Measurements from ENCODE around the gene LGALS7.
"Not testable (repeated sequence)": the region's sequence is repeated elsewhere in the genome, so short reads cannot be mapped to it uniquely, and the experiment has no call there.

Gene LGALS7

DNA sequence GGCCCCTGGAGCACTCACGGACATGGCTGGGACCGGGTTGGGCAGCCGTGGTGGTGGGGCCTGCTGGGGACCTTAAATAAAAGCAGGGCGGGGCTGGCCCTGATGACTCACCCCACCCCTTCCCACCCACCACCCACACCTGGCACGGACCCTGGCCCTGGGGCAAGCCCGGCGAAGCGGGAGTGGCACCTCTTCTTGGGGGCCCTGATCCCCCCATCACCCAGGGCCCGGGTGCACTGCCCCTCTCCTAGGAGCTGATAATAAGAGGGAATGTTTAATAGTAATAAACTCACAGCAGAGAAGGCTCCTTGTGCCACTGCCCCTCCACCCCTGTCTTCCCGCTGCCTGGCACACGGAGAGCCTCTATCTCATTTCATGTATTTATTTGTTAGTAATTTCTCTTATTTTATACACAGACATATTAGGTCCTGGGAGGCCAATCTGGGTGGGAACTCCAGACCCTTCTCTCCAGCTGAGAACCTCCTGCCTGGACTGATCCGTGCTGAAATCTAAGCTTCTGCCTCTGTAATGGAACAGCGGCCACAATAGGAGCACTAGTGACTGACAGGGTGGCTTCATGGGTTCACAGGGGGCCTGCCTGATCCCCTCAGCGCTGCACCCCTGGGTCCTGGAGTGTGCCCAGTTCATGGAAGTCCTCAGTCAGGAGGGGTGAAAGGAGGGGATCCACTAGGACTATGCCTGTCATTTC lies at the start of gene LGALS7:
LGALS7 (minus strand) TSS at position 49 of the 709 bp plus-strand sequence; CDS start at position 24, 25 bp downstream.
- no peak for DNase-seq

DNA sequence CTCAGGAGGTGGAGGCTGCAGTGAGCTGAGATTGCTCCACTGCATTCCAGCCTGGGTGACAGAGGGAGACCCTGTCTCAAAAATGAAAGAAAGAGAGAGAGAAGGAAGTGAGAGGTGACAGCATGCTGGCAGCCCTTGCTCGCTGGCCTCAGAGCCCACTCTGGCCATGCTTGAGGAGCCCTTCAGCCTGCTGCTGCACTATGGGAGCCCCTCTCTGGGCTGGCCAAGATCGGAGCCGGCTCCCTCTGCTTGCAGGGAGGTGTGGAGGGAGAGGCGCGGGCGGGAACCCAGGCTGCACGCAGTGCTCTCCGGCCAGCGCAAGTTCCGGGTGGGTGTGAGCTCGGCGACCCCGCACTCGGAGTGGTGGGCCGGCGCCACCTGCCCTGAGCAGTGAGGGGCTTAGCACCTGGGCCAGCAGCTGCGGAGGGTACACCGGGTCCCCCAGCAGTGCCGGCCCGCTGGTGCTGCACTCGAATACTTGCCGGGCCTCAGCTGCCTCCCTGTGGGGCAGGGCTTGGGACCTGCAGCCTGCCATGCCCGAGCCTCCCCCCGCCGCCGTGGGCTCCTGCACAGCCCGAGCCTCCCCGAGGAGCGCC lies 48.0 kb upstream of the LGALS7 start:
- DNase-seq, result not testable (repeated sequence)

DNA sequence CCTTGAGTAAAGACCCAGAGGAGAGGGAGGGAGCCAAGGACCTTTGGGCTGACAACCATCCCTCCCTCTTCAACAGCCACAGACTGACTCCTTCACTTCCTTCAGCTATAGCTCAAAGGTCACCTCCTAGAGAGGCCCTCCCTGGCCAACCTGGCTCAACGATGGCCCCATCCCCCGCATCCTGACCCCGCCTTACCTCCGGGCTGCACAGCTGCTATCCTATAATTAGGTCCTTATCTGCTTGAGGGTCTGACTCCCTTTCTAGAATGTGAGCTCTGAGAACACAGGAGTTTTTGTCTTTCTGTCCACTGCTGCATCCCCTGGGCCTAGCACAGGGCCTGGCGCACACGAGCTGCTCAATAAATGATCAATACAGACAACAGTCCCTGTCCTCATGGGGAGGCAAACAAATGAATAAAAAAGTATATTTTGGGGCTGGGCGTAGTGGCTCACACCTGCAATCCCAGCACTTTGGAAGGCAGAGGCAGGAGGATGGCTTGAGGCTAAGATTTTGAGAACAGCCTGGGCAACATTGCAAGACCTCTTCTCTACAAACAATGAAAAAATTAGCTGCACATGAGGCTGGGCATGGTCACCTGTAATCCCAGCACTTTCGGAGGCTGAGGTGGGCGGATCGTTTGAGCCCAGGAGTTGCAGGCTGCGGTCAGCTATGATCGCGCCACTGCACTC lies 46.1 kb upstream of the LGALS7 start:
- DNase-seq, result no peak

DNA sequence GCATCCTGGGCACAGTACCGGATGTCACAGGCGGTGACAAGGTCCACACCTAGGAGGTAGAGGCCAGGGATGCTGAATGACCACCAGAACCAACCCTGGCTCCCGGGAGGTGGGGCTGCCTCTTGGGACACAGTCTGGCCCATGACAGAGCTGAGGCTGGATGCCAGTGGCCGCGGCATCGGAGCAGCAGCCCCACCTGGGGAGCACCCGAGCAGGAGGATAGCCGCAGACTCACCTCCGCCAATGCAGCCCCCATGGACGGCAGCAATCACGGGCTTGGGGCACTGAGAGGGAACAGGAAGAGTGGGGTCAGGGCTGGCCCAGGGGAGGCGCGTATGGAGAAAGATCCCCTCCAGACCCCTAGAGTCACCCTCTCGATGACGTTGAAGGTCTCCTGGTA lies 43.8 kb upstream of the LGALS7 start:
- DNase-seq, result no peak

DNA sequence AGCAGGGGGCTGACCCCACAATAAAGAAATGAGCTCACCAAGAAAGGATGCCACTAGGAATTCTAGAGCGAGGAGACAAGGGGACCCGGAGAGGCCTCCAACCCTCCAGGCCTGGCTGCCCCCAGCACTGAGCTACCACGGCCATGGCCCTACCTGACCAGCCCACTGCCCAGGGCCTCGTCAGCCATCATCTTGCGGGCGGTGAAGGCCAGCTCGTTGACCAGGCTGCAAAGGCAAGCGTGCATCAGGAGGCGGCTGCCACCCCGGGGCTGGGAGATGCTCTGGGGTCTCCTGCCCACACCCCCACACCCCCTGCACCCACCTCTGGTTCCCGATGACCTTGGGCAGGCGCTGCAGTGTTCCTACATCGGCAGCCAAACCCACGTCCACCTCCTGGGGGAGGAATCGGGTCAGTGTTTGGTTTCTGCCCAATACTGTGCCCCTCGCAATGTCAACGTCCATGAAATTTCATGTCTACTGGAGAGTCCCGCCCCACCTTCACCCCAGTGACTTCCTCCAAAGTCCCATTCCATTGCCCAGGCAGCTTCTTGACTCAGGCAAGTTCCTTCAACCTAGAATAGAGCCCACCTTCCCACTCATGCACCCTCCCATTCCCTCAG lies 42.9 kb upstream of the LGALS7 start:
- no peak for DNase-seq

DNA sequence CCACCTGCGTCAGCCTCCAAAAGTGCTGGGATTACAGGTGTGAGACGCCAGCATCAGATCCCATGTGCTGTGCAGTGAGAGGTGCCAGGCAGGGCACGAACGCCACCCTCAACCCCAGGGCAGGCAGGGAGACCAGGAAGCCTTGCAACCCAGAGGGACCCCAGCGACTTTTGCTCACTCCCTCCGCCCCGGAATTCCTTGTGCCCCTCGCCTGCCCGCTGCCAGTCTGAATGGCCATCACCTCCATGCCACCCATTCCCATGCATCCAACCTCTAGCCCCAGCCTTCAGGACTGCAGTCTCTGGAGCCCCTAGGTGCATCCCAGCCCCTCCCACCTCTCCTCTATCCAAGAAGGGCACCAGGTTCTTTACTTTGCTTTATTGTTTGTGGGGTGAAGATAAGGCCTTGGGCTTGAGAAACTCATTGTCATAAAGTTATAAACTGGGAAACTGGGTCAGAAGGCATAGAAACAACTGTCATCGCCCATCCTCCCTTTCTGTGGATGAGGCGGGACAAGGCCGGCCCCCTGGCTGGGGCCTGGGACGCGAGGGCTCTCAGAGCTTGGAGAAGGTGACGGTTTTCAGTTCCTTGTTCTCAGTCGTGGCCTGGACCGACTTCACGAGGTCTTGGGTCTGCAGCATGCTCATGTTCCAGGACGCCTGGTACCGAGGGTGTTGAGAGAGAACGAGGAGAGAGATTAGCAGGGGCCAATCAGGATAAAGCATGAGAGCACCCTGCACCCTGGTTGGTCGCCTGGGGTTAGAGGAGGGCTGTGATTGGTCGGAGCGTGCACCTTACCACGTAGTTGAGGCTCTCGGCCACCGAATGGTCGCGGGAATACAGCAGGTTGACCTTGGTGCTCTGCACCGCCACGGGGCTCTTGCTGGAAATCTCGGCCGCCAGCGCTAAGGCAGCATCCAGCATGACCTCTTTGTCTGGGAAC lies 42.0 kb upstream of the LGALS7 start:
- DNase-seq, result no peak

DNA sequence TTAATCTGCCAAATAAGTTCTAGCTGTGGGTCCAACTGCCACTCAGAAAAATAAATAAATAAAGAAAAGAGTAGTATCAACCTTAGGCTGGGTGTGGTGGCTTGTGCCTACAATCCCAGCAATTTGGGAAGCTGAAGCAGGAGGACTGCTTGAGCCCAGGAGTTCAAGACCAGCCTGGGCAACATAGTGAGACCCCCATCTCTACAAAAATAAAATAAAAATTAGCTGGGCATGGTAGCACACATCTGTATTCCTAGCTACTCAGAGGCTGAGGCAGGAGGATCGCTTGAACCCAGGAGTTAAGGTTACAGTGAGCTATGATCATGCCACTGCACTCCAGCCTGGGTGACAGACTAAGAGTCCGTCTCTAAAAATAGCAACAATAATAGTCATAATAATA lies 40.6 kb upstream of the LGALS7 start:
- DNase-seq, result not testable (repeated sequence)

DNA sequence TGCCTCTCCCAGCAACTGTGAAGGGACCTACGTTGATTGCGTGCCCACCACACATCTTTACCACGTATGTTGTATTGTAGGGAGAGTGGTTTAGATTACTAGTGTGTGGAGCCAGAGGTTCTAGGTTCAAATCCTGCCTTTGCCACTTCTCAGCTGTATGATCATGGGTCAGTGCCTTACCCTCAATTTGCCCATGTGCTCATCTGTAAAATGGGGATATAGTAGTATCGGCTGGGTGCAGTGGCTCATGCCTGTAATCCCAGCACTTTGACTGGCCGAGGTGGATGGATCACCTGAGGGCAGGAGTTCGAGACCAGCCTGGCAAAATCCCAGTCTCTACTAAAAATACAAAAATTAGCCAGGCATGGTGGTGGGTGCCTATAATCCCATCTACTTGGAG lies 40.0 kb upstream of the LGALS7 start:
- no peak for DNase-seq

DNA sequence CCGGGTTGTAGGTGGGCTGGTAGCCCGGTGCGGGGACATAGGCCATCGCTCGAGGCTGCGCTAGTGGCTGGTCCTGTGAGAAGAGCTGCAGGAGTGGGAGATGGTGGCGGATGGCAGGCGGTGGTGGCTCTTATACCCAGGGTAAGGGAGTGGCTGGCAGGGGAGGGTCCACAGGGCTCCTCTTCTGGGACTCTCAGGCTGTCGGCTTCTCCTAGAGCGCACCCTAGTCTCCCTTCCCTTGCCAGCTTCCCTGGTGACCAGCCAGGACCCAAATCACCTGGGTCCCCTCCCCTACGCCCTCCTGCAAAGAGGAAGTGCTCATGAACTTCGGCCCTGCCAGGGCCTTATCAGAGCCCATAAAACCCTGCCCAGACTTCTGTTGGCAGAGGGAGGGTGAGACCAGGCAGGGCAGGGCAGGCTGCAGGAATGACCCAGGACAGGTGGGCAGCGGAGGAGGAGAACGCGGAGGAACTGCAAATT lies 39.6 kb upstream of the LGALS7 start, which contains the start of gene LGALS4:
LGALS4 (minus strand) TSS at position 105 of the 480 bp plus-strand sequence; CDS start at position 46, 59 bp downstream.
- no peak for DNase-seq

DNA sequence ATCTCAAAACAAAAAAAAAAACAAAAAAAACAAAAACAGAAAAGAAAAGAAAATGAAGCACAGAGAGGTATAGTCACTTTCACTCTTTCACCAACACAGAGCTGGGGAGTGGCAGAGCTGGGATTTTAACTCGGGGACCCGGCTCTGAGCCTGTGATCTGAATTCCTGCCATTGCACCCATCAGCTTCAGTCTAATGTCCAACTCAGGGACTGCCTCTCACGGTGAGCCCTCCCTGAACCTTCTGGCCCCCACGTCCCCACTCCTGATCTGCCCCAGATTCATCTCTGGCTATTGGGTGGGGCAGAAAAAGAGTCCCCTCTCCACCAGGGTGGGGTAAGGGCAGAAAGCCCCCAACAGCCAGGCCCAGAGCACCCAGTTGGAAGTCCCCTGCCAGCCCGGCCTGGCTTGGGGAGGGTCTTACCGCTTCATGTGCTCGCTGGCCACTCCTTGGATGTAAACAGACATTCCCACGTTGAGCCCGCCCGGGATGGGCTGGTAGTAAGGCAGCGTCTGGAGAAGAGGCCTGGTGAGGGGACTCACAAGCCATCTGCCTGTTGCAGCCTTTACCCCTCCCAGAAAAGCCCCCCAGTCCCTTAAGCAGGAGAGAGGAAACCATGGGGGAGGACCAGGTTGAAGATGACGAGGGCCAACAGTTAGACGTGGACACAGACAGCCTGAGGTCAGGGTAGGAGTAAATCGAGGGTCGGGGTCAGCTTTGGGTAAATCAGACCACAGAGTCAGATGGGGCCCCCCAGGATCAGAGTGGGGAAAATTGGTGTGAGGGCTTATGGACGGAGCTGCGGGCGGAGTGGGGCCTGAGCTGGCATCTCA lies 38.9 kb upstream of the LGALS7 start:
- no peak for DNase-seq

DNA sequence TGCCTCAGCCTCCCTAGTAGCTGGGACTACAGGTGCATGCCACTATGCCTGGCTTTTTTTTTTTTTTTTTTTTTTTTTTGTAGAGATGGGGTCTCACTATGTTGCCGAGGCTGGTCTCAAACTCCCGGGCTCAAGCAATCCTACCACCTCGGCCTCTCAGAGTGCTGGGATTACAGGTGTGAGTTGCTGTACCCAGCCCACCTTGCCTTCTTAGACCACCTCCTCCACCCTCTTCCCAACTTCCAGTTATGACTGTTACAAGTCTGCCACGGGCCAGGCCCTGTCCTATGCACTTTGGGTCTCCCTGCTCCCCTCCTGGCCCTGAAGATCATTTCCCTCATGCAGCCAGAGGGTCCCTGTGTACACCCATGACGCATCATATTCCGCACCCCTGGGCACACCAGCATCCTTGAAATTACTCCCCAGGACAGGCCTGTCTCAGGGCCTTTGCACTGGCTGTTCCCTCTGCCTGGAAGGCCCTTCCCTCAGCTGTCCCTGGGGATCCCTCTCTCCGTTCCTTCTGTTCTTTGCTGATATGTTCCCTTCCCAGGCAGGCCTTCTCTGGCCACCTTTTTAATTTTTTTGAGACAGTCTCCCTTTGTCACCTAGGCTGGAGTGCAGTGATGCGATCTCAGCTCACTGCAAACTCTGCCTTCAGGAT lies 36.4 kb upstream of the LGALS7 start:
- no peak for DNase-seq

DNA sequence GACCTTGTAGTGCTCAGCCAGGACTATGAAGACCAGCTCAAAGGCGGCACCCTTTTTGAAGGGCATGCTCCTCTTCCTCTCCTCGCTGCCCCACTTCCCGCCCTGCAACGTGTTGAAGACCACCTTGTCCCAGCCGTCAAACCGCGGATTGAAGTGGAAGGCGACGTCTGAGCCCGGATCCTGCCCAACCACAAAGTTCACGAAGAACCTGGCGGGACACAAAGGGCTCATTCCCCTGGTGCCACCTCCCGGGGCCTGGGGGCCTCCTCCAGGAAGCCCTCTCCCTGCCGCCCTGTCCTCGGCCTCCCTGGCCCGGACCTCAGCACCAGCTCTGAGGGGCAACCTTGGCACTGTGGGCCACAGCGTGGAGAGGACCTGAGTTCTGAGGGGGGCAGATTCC lies 35.4 kb upstream of the LGALS7 start:
- DNase-seq, result no peak

DNA sequence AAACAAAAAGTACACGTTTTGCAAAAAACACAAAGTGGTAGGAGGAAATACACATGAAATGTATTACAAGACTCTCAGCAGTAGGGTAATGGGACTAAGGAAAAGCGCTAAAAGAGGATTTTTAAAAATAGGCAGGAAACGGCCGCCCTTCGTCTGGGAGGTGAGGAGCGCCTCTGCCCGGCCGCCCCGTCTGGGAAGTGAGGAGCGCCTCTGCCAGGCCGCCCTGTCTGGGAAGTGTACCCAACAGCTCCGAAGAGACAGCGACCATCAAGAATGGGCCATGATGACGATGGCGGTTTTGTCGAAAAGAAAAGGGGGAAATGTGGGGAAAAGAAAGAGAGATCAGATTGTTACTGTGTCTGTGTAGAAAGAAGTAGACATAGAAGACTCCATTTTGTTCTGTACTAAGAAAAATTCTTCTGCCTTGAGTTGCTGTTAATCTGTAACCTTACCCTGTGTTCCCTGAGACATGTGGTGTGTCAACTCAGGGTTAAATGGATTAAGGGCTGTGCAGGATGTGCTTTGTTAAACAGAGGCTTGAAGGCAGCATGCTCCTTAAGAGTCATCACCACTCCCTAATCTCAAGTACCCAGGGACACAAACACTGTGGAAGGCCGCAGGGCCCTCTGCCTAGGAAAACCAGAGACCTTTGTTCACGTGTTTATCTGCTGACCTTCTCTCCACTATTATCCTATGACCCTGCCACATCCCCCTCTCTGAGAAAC lies 34.2 kb upstream of the LGALS7 start:
- DNase-seq, result not testable (repeated sequence)

DNA sequence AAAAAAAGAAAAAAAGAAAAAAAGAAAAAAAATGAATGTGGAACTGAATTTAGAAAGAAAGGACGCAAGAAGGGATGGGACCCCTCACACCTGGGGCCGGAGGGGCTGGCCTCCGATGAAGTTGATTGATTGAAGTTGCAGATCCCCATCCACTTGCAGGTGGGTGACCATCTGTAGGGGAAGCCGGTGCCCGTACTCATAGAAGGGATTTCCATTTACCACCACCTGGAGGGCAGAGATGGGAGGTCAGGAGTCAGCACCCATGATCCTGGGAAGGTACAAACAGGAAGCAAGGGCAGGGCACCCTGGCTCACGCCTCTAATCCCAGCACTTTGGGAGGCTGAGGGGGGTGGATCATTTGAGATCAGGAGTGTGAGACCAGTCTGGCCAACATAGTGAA lies 33.1 kb upstream of the LGALS7 start:
- no peak for DNase-seq

DNA sequence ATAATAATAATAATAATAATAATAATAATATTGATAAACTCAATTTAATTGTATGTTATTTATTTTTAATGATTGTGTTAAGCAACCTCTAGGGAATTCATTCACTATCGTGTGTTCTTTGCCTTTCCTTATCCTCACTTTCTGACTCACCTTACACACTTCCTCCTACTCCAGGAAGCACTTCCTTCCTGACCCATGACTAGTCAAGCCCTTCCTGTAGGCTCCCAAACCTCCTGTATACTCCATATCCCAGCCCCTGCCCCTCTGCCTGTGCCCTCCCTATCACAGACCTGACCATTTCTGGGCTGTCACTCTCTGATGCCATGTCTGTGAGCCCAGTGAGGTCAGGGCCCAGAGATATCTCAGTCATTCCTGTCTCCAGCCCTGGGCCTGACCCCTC lies 31.9 kb upstream of the LGALS7 start:
- DNase-seq, result no peak

DNA sequence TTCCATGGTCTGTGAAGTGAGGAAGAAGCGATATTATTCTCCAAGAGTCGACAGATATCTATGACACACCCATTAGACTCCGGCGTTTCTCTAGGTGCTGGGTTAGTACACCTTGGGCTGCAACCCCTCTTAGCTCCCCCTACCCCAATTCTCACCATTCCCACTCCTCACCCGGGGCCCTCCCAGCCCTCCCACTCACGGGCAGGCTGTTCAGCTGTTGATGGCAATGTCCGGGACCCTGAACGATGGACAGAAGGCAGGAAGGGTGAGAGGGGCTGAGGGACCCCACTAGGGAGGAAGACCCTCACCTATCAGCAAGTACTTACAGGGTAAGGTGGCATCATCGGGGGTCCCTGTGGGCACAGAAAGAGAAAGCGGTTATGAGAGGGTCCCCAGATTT lies 30.2 kb upstream of the LGALS7 start:
- no peak for DNase-seq

DNA sequence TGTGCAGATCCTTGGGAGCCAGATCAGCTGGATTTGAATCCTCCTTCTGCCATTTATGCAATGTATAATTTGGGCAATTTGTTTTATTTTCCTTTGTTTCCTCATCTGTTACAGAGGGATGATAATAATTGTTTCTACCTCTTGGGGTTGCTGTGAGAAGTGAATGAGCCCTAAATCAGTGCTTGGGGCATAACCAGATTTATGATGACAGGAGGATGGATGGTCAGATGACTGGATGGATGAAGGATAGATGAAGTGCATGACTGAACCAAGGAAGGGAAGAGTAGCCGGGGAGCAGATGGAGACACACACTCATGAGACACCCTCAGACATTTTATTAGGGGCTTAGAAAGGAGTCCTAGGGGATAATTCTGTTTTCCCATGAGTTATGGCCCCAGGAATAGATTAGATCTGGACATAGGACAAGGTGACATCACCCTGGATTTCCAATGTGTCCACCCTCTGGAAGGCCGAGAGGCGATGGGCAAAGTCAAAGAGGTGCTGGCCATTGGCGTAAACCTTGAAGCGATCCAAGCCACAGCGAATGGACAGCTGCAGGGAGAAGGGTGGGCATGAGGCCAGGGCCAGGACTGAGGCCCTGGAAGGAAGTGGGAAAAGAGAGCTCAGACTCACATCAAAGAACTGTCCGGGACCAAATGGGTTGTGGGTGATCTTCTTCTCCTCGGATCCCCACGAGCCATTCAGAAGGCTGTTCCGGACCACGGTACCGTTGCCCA lies 28.2 kb upstream of the LGALS7 start:
- no peak for DNase-seq

DNA sequence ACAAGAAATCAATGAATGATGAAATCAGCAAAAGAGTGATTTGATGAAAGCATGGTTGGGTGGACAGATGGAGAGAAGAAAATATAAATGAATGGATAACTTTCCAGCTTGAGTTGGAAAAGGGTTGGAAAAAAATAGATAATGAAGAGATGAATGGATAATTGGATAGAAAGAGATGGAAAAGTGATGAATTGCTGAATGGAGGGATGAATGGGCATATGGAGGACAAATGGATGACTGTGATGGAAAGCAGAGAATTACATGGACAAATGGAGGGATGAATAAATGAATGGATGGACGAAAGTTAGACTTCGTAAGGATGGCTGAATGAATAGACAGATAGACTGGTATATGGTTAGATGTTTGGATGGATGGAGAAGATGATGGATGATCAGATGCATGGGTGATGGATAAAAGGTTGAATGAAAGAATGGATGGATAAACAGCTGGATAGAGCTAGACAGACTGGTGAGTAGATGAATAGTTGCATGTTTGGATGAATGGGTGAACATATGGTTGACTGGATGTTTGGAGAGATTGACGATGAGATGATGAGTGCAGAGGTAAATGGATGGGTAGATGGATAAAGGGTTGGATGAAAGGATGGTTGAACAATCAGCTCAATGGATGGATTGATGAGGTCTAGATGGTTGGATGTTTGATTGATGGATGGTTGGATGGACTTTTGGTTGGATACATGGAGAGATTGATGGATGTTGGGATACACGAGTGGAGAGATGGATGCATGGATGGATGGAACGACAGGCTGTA lies 27.4 kb upstream of the LGALS7 start:
- no peak for DNase-seq

DNA sequence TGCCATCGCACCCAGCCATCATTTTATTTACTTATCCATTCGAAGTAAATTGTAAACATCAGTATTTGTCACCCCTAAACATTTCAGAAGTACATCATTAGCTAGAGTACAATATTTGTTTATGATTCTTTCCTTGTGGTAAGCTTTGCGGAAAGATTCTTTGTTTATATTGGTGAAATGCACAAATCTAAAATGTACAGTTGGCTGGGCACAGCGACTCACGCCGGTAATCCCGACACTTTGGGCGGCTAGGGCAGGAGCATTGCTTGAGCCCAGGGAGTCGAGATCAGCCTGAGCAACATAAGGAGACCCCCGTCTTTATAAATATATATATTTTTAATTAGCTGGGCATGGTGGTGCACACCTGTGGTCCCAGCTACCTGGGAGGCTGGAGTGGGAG lies 25.8 kb upstream of the LGALS7 start:
- DNase-seq, result no peak

Data from stimulated activated CD4-positive, alpha-beta T cell treated with anti-CD3 and anti-CD28 coated beads, Interleukin-12 subunit alpha, Interleukin-12 subunit beta, amount 100 ng/mL, for 4 hours (primary cell).